Ishikawa (cell line): ENCODE measurements around the gene SMCHD1.

Experiments
- RAD21 ChIP-seq: IDR thresholded peaks from 2 replicates; pipeline ENCODE4 v1.6.1; 2012; ENCODE audit warnings: low read depth
- REST ChIP-seq: IDR thresholded peaks from 2 replicates; pipeline ENCODE4 v1.6.1; 2012; ENCODE audit warnings: low read depth, mild to moderate bottlenecking

- TF ChIP-seq RAD21 (no peak), REST (no peak)
Observed at GRCh38 chr18:2736823-2737222, 81.3 kb downstream of the SMCHD1 start.
